Measurements from ENCODE around the gene BRI3. TPM values are rescaled to one million over a fixed set of nuclear protein-coding genes. Genes with fewer than 3 reads are reported as not detected.

The BRI3 gene
- total and polyA plus RNA-seq, 2 donors (not counting 1 experiment from before 2014, with no cell fraction given), result 104 to 172 TPM

DNA sequence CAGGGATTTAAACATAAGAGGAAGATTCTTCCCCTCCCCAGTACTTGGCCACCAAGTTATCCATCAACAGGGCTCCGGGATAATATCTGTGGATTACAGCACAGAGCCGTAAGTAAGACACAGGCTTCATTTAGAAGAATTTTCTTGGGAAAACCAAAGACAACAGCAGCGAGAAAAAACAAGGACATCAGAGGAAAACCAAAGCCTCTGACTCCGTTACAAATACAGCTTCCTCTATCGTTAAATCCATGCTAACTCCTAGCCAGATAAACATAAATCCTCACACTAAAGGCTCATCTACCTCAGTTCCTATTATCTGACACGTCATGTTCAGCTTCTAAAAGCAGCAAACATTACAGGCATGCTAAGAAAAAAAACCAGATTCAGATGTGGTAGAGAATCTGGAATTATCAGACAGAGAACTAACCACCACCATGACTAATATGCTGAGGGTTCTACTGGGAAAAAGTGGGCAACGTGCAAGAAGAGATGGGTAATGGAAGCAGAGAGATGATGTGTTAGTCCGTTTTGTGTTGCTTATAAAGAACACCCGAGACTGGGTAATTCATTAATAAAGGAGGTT is 48.4 kb downstream of the BRI3 start:
- Histone ChIP-seq H3K4me2 (ENCODE audit: extremely low read depth, insufficient read depth, low read length) (no peak overlapping the region), H3K9ac (ENCODE audit: insufficient read depth, low read length) (no peak overlapping the region), H3K9me3 (ENCODE audit: control insufficient read depth, insufficient read depth, low read depth, low read length) (no peaks in the 10 kb centered on the region), H3K27ac (ENCODE audit: insufficient read depth, low read length) (no peak overlapping the region), H3K4me1 (ENCODE audit: control insufficient read depth, extremely low read depth, insufficient read depth, low read length) (no peaks in the 10 kb centered on the region), H3K27me3 (ENCODE audit: control insufficient read depth, insufficient read depth, low read length) (no peaks in the 10 kb centered on the region), H4K20me1 (ENCODE audit: control insufficient read depth, extremely low read depth, insufficient read depth, low read length) (no peaks in the 10 kb centered on the region), H2AFZ (ENCODE audit: low read length) (peak overlapping the region; percentile 57), H3K79me2 (ENCODE audit: control insufficient read depth, insufficient read depth, low read length) (no peaks in the 10 kb centered on the region), H3K36me3 (ENCODE audit: control insufficient read depth, insufficient read depth, low read length) (no peaks in the 10 kb centered on the region), H3K4me3 (replicated peaks in 1 of 4; ENCODE audit: control extremely low read depth in 1 of 4, insufficient read depth in 1 of 4, low read depth in 3 of 4, low read length in 4 of 4) (no peak overlapping the region)
- DNase-seq (ENCODE audit: low read depth in 2 of 2), result peak in 1 of 2 donors; percentile 87
- TF ChIP-seq EZH2 (IDR thresholded peaks at IDR 0.05; ENCODE audit: low read length, missing control alignments) (no peak), CTCF (conservative IDR thresholded peaks at IDR 0.05 in 1 of 2, IDR thresholded peaks at IDR 0.05 in 1 of 2; ENCODE audit: low read depth in 1 of 2, low read length in 2 of 2) (no peak)

GRCh38 chr7:98330926-98331529 is 49.5 kb downstream of the BRI3 start:
- no peak for DNase-seq (ENCODE audit: low read depth in 2 of 2)
- H3K27me3 ChIP-seq (ENCODE audit: control insufficient read depth, insufficient read depth, low read length), result no peaks in the 10 kb centered on the region
- no peaks in the 10 kb centered on the region for H3K36me3 ChIP-seq (ENCODE audit: control insufficient read depth, insufficient read depth, low read length)
- TF ChIP-seq EZH2 (IDR thresholded peaks at IDR 0.05; ENCODE audit: low read length, missing control alignments) (no peak), CTCF (conservative IDR thresholded peaks at IDR 0.05 in 1 of 2, IDR thresholded peaks at IDR 0.05 in 1 of 2; ENCODE audit: low read depth in 1 of 2, low read length in 2 of 2) (no peak)
- H3K4me1 ChIP-seq (ENCODE audit: control insufficient read depth, extremely low read depth, insufficient read depth, low read length), result no peaks in the 10 kb centered on the region
- no peaks in the 10 kb centered on the region for H3K9me3 ChIP-seq (ENCODE audit: control insufficient read depth, insufficient read depth, low read depth, low read length)
- H3K9ac ChIP-seq (ENCODE audit: insufficient read depth, low read length), result no peak overlapping the region
- H3K4me2 ChIP-seq (ENCODE audit: extremely low read depth, insufficient read depth, low read length), result no peak overlapping the region
- no peak overlapping the region for H3K4me3 ChIP-seq (replicated peaks in 1 of 4; ENCODE audit: control extremely low read depth in 1 of 4, insufficient read depth in 1 of 4, low read depth in 3 of 4, low read length in 4 of 4)
- H3K79me2 ChIP-seq (ENCODE audit: control insufficient read depth, insufficient read depth, low read length), result no peaks in the 10 kb centered on the region
- no peak overlapping the region for H2AFZ ChIP-seq (ENCODE audit: low read length)
- no peak overlapping the region for H3K27ac ChIP-seq (ENCODE audit: insufficient read depth, low read length)
- H4K20me1 ChIP-seq (ENCODE audit: control insufficient read depth, extremely low read depth, insufficient read depth, low read length), result no peaks in the 10 kb centered on the region

DNA sequence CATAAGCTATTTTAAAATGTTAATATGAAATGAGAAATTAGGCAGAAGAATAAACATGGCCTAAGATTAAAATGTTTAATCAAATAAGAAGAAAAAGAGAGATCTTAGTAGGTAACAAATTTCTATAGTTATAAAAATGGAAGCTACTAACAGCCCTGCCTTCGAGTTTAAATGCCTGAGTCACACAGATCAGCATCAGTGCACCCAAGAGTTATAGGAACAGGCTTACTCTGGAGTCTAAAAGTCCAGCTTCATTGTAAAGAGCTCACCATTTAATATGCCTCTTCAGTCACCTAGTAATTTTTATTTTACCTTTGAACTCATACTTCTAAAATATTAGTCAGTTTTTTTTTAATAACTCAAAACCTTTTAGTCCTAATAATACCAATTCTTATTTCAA is 52.6 kb downstream of the BRI3 start:
- H3K27ac ChIP-seq (ENCODE audit: insufficient read depth, low read length), result no peak overlapping the region
- no peaks in the 10 kb centered on the region for H3K9me3 ChIP-seq (ENCODE audit: control insufficient read depth, insufficient read depth, low read depth, low read length)
- no peak overlapping the region for H2AFZ ChIP-seq (ENCODE audit: low read length)
- H3K4me2 ChIP-seq (ENCODE audit: extremely low read depth, insufficient read depth, low read length), result no peak overlapping the region
- no peak for TF ChIP-seq CTCF (conservative IDR thresholded peaks at IDR 0.05 in 1 of 2, IDR thresholded peaks at IDR 0.05 in 1 of 2; ENCODE audit: low read depth in 1 of 2, low read length in 2 of 2)
- TF ChIP-seq EZH2 (IDR thresholded peaks at IDR 0.05; ENCODE audit: low read length, missing control alignments), result no peak
- no peaks in the 10 kb centered on the region for H3K79me2 ChIP-seq (ENCODE audit: control insufficient read depth, insufficient read depth, low read length)
- H3K36me3 ChIP-seq (ENCODE audit: control insufficient read depth, insufficient read depth, low read length), result no peaks in the 10 kb centered on the region
- no peaks in the 10 kb centered on the region for H4K20me1 ChIP-seq (ENCODE audit: control insufficient read depth, extremely low read depth, insufficient read depth, low read length)
- H3K4me1 ChIP-seq (ENCODE audit: control insufficient read depth, extremely low read depth, insufficient read depth, low read length), result no peaks in the 10 kb centered on the region
- no peaks in the 10 kb centered on the region for H3K27me3 ChIP-seq (ENCODE audit: control insufficient read depth, insufficient read depth, low read length)
- no peak overlapping the region for H3K9ac ChIP-seq (ENCODE audit: insufficient read depth, low read length)
- no peak for DNase-seq (ENCODE audit: low read depth in 2 of 2)
- no peak overlapping the region for H3K4me3 ChIP-seq (replicated peaks in 1 of 4; ENCODE audit: control extremely low read depth in 1 of 4, insufficient read depth in 1 of 4, low read depth in 3 of 4, low read length in 4 of 4)
